ENCODE data around the gene OR2K2. TPM values are rescaled to one million over a fixed set of nuclear protein-coding genes. Genes with fewer than 3 reads are reported as not detected.
"Not testable (repeated sequence)": the region's sequence is repeated elsewhere in the genome, so short reads cannot be mapped to it uniquely, and the experiment has no call there.

The OR2K2 gene
- total RNA-seq, 4 donors from 2014 or later, result not detected

GRCh38 chr9:111301195-111301594 is 28.8 kb downstream of the OR2K2 start:
- 40% methylated on average over 1 of the region's 1 CpG for WGBS
- Histone ChIP-seq H3K4me1 (peaks cover 10% of the 10 kb centered on the region), H3K4me3 (no peak overlapping the region), H3K9me3 (no peaks in the 10 kb centered on the region), H3K36me3 (no peaks in the 10 kb centered on the region), H3K27me3 (no peaks in the 10 kb centered on the region), H3K27ac (peak overlapping the region; percentile 79)
- TF ChIP-seq CTCF (IDR thresholded peaks at IDR 0.05), result no peak
- no peak for TF ChIP-seq POLR2A (IDR thresholded peaks at IDR 0.05)
- TF ChIP-seq EP300 (IDR thresholded peaks at IDR 0.05), result no peak
- peak in 2 of 3 donors; percentile 24 to 60 for TF ChIP-seq POLR2AphosphoS5 (IDR thresholded peaks at IDR 0.05)
- no peak for DNase-seq (ENCODE audit: low spot score in 2 of 2)

GRCh38 chr9:111300140-111300735 is 29.8 kb downstream of the OR2K2 start:
- Histone ChIP-seq H3K4me1 (peaks cover 10% of the 10 kb centered on the region), H3K36me3 (no peaks in the 10 kb centered on the region), H3K27ac (peak overlapping the region; percentile 79), H3K4me3 (no peak overlapping the region), H3K27me3 (no peaks in the 10 kb centered on the region), H3K9me3 (no peaks in the 10 kb centered on the region)
- DNase-seq (ENCODE audit: low spot score in 2 of 2), result no peak
- 82% methylated on average over 4 of the region's 4 CpGs for whole genome bisulfite sequencing
- no peak for TF ChIP-seq CTCF (IDR thresholded peaks at IDR 0.05)

- not testable (repeated sequence) for H3K4me3 ChIP-seq; H3K27me3 ChIP-seq; DNase-seq (ENCODE audit: low spot score in 2 of 2); H3K36me3 ChIP-seq; H3K9me3 ChIP-seq
- Histone ChIP-seq H3K27ac (peak overlapping the region; percentile 79), H3K4me1 (peaks cover 10% of the 10 kb centered on the region)
- WGBS, result 45% methylated on average over 4 of the region's 4 CpGs
Observed at GRCh38 chr9:111299599-111299966, 30.4 kb downstream of the OR2K2 start.

- Histone ChIP-seq H3K9me3 (no peaks in the 10 kb centered on the region), H3K27me3 (no peaks in the 10 kb centered on the region), H3K36me3 (no peaks in the 10 kb centered on the region), H3K27ac (peak overlapping the region; percentile 79), H3K4me1 (peaks cover 10% of the 10 kb centered on the region), H3K4me3 (no peak overlapping the region)
- peak; percentile 81 to 85 for DNase-seq (ENCODE audit: low spot score in 2 of 2)
- TF ChIP-seq EP300 (IDR thresholded peaks at IDR 0.05) (no peak), POLR2AphosphoS5 (IDR thresholded peaks at IDR 0.05) (peak in 1 of 3 donors; percentile 15), CTCF (IDR thresholded peaks at IDR 0.05) (peak; percentile 54 to 84)
- 8% methylated on average over 6 of the region's 6 CpGs for WGBS
Observed at GRCh38 chr9:111298731-111299598, 31.1 kb downstream of the OR2K2 start.

GRCh38 chr9:111298111-111298510 is 31.9 kb downstream of the OR2K2 start:
- no peak for TF ChIP-seq POLR2A (IDR thresholded peaks at IDR 0.05)
- no peak for TF ChIP-seq EP300 (IDR thresholded peaks at IDR 0.05)
- DNase-seq (ENCODE audit: low spot score in 2 of 2), result no peak
- no peaks in the 10 kb centered on the region for H3K36me3 ChIP-seq
- peaks cover 10% of the 10 kb centered on the region for H3K4me1 ChIP-seq
- H3K27ac ChIP-seq, result peak overlapping the region; percentile 79
- no peak overlapping the region for H3K4me3 ChIP-seq
- WGBS, result 82% methylated on average over 6 of the region's 6 CpGs
- no peaks in the 10 kb centered on the region for H3K27me3 ChIP-seq
- no peaks in the 10 kb centered on the region for H3K9me3 ChIP-seq

- H3K27me3 ChIP-seq, result no peaks in the 10 kb centered on the region
- WGBS, result 83% methylated on average over 2 of the region's 2 CpGs
- H3K4me1 ChIP-seq, result peaks cover 10% of the 10 kb centered on the region
- H3K4me3 ChIP-seq, result no peak overlapping the region
- TF ChIP-seq EP300 (IDR thresholded peaks at IDR 0.05), result no peak
- no peak for TF ChIP-seq POLR2AphosphoS5 (IDR thresholded peaks at IDR 0.05)
- no peak for TF ChIP-seq CTCF (IDR thresholded peaks at IDR 0.05)
- TF ChIP-seq POLR2A (IDR thresholded peaks at IDR 0.05), result no peak
- H3K36me3 ChIP-seq, result no peaks in the 10 kb centered on the region
- no peaks in the 10 kb centered on the region for H3K9me3 ChIP-seq
- DNase-seq (ENCODE audit: low spot score in 2 of 2), result no peak
- H3K27ac ChIP-seq, result no peak overlapping the region
Observed at GRCh38 chr9:111297066-111297824, 32.8 kb downstream of the OR2K2 start.

Measured in suprapubic skin (tissue), 4 donors.